Mammary epithelial cell (primary cell): ENCODE measurements around the gene ATP2B2.

ENCODE experiments used
- CTCF ChIP-seq, 2 donors: IDR thresholded peaks in 1 of 2; conservative IDR thresholded peaks in 1 of 2; 2 replicates each; pipeline ENCODE4 v1.5.1; 2011 to 2012; ENCODE audit warnings: inconsistent platforms in 2 of 2, low read length in 2 of 2, mild to moderate bottlenecking in 2 of 2, control low read depth in 1 of 2, low read depth in 1 of 2; ENCODE audit not compliant: insufficient read depth in 1 of 2; ENCODE audit errors: extremely low read depth in 1 of 2
- EZH2 ChIP-seq: IDR thresholded peaks from 2 replicates; pipeline ENCODE4 v1.6.1; 2012; ENCODE audit warnings: low read length, inconsistent platforms, borderline replicate concordance

DNA sequence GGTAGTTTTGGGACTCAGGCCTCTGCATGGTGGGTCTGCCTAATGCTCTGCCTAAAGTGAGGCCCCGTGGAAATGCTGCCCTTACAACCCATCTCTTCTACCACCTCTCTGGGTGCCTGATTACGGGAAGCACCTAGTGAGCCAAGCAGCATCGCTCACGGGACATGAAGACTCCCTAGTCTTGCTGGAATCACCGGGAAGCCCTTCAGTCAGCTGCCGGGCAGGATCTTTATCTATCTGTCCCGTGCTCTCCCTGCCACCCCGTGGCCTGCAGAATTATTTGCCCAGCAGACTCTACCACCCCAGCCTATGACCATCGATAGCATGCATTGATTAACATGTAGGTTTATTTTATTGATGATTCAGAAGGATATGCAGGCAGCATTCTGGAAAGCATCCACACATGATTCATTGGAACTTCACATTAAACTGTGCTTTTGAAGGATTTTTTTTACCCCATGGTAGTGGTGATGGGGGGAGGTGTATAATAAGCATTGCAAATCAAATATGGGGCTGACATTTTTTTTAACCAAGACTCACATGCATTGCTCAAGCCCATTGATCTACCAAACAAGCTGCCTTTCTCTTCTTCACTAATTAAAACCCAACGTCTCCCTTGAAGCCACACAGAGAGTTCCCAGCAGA is 63.1 kb downstream of the ATP2B2 start:
- TF ChIP-seq CTCF (conservative IDR thresholded peaks at IDR 0.05 in 1 of 2, IDR thresholded peaks at IDR 0.05 in 1 of 2; ENCODE audit: extremely low read depth in 1 of 2, insufficient read depth in 1 of 2, low read depth in 1 of 2, low read length in 2 of 2) (no peak), EZH2 (no peak)
